Endothelial cell of umbilical vein (primary cell): Measurements from ENCODE around the gene FRMD4A.

Experiments
- CTCF ChIP-seq, 2 donors: IDR thresholded peaks; 1 replicate in 1 of 2; 2 replicates in 1 of 2; pipeline ENCODE4 v1.5.1; 2011; ENCODE audit warnings: low read length in 2 of 2, mild to moderate bottlenecking in 2 of 2, moderate library complexity in 2 of 2, control low read depth in 1 of 2, inconsistent platforms in 1 of 2, low read depth in 1 of 2; ENCODE audit not compliant: insufficient read depth in 1 of 2; ENCODE audit errors: extremely low read depth in 1 of 2
- FOS ChIP-seq: IDR thresholded peaks from 2 replicates; pipeline ENCODE4 v1.6.1; 2011; ENCODE audit warnings: mild to moderate bottlenecking, low read length, moderate library complexity, borderline replicate concordance; ENCODE audit not compliant: insufficient read depth
- JUN ChIP-seq: IDR thresholded peaks from 2 replicates; pipeline ENCODE4 v1.6.1; 2011; ENCODE audit warnings: borderline replicate concordance, low read depth; ENCODE audit not compliant: insufficient read length, insufficient read depth
- MYC ChIP-seq: IDR thresholded peaks from one replicate; pipeline ENCODE4 v1.6.1; 2011; ENCODE audit warnings: mild to moderate bottlenecking, low read depth, low read length
- POLR2A ChIP-seq: IDR thresholded peaks from 2 replicates; pipeline ENCODE4 v1.6.1; 2012; ENCODE audit warnings: low read depth, mild to moderate bottlenecking, control low read depth, low read length

DNA sequence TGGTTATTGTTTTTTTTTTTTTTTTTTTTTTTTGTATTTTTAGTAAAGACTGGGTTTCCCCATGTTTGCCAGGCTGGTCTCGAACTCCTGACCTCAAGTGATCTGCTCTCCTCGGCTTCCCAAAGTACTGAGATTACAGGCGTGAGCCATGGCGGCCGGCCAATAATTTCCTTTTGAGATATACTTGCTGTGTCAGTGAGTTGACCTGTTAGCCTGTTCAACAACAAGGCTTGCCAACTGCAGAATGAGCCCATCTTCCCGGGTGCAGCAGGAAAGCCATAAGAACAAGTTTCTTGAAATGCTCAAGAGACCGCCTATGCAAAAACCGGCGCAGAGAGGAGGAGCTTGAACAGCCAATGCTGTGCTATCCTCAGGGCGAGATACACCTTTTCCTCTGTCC, 631.5 kb downstream of the FRMD4A start:
- TF ChIP-seq CTCF (IDR thresholded peaks at IDR 0.05; ENCODE audit: extremely low read depth in 1 of 2, insufficient read depth in 1 of 2, low read depth in 1 of 2, low read length in 2 of 2), result no peak
- TF ChIP-seq FOS, result no peak
- no peak for TF ChIP-seq JUN
- TF ChIP-seq POLR2A, result no peak
- TF ChIP-seq MYC, result no peak
